MCF 10A (cell line): ENCODE measurements around the gene MRPS27. TPM values are rescaled to one million over a fixed set of nuclear protein-coding genes. Genes with fewer than 3 reads are reported as not detected.
A peak's percentile ranks its signal among the peaks of the same experiment; 100 is the strongest.

Experiments used
- BruUV-seq: library from RNA; stranded (reverse); fragments of 400-500 nt; replicated peaks from 2 replicates; lab custom pipeline; 2021; lab: Mats Ljungman, UMichigan
- CTCF ChIA-PET: fragments of 300-600 bp; sonication (Branson Sonifier 250); formaldehyde crosslinking; extraction: SDS; loops from one replicate; lab custom pipeline; 2021; ENCODE audit warnings: antibody characterized with exemption, inconsistent platforms; lab: Yijun Ruan, JAX
- POLR2A ChIA-PET: fragments of 300-600, 350-650 bp; sonication (Branson Sonifier 250); formaldehyde crosslinking; extraction: SDS; loops from one replicate; lab custom pipeline; 2020; ENCODE audit warnings: antibody characterized with exemption, inconsistent platforms; lab: Yijun Ruan, JAX
- DNase-seq: peaks from one replicate; pipeline ENCODE4 v3.0.0-alpha.2; 2018; ENCODE audit not compliant: unreplicated experiment
- H3K27ac Mint-ChIP-seq: one replicate; pipeline ENCODE4 v1.8.0; 2022; ENCODE audit warnings: mild to moderate bottlenecking, low read depth, mixed read lengths; ENCODE audit not compliant: unreplicated experiment
- H3K27me3 Mint-ChIP-seq: one replicate; pipeline ENCODE4 v1.8.0; 2022; ENCODE audit warnings: mixed read lengths; ENCODE audit not compliant: insufficient read depth, unreplicated experiment
- H3K36me3 Mint-ChIP-seq: one replicate; pipeline ENCODE4 v1.8.0; 2022; ENCODE audit warnings: mild to moderate bottlenecking, moderate library complexity, mixed read lengths; ENCODE audit not compliant: insufficient read depth, unreplicated experiment
- H3K4me1 Mint-ChIP-seq: one replicate; pipeline ENCODE4 v1.8.0; 2022; ENCODE audit warnings: mixed read lengths; ENCODE audit not compliant: insufficient read depth, unreplicated experiment
- H3K4me3 Mint-ChIP-seq: one replicate; pipeline ENCODE4 v1.8.0; 2022; ENCODE audit warnings: mild to moderate bottlenecking, moderate library complexity, mixed read lengths; ENCODE audit not compliant: unreplicated experiment
- H3K9me3 Mint-ChIP-seq: one replicate; pipeline ENCODE4 v1.8.0; 2022; ENCODE audit warnings: mixed read lengths; ENCODE audit not compliant: unreplicated experiment
- intact Hi-C: fragments of 100-400 bp; cut with micrococcal nuclease; formaldehyde crosslinking; loops from 2 replicates; pipeline ENCODE4 v1.14.1; 2022
- total RNA-seq: library from RNA; stranded (reverse); gene quantifications from 2 replicates; pipeline ENCODE4 v1.2.3, GENCODE V29; 2022
- TF ChIP-seq, protein P1 (sequence below): fragments of 200-600 bp; IDR thresholded peaks from one replicate; pipeline ENCODE4 v1.8.0; 2022; ENCODE audit warnings: antibody characterized with exemption, mild to moderate bottlenecking; ENCODE audit not compliant: unreplicated experiment

The MRPS27 gene
- total RNA-seq, 1 experiment from 2014 or later: 68.5 TPM

GRCh38 chr5:72347801-72348308, 27.8 kb upstream of the MRPS27 start:
- H3K36me3 Mint-ChIP-seq: peaks cover 32% of the 10 kb centered on the region
- DNase-seq: peak; percentile 91
- H3K9me3 Mint-ChIP-seq: no peaks in the 10 kb centered on the region
- intact Hi-C loops: no loop called here
- H3K4me3 Mint-ChIP-seq: peak overlapping the region; percentile 19
- TF ChIP-seq, protein P1, sequence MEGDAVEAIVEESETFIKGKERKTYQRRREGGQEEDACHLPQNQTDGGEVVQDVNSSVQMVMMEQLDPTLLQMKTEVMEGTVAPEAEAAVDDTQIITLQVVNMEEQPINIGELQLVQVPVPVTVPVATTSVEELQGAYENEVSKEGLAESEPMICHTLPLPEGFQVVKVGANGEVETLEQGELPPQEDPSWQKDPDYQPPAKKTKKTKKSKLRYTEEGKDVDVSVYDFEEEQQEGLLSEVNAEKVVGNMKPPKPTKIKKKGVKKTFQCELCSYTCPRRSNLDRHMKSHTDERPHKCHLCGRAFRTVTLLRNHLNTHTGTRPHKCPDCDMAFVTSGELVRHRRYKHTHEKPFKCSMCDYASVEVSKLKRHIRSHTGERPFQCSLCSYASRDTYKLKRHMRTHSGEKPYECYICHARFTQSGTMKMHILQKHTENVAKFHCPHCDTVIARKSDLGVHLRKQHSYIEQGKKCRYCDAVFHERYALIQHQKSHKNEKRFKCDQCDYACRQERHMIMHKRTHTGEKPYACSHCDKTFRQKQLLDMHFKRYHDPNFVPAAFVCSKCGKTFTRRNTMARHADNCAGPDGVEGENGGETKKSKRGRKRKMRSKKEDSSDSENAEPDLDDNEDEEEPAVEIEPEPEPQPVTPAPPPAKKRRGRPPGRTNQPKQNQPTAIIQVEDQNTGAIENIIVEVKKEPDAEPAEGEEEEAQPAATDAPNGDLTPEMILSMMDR: no peak
- H3K27me3 Mint-ChIP-seq: no peaks in the 10 kb centered on the region
- POLR2A ChIA-PET: interaction anchor here (0.6 to 2.0 kb wide), 15 partner anchors 9 to 1150 kb away, joined by 3 to 9 read pairs (median 3); partner anchors contain the start of genes BTF3, MRPS27 and PTCD2
- H3K27ac Mint-ChIP-seq: peak overlapping the region; percentile 83
- peaks cover 22% of the 10 kb centered on the region for H3K4me1 Mint-ChIP-seq
- TSS peak; percentile 45 for BruUV-seq
- CTCF ChIA-PET: interaction anchor here (0.5 to 1.6 kb wide), 4 partner anchors 51 to 760 kb away, joined by 3 to 8 read pairs (median 3); no protein-coding TSS in a partner anchor

DNA sequence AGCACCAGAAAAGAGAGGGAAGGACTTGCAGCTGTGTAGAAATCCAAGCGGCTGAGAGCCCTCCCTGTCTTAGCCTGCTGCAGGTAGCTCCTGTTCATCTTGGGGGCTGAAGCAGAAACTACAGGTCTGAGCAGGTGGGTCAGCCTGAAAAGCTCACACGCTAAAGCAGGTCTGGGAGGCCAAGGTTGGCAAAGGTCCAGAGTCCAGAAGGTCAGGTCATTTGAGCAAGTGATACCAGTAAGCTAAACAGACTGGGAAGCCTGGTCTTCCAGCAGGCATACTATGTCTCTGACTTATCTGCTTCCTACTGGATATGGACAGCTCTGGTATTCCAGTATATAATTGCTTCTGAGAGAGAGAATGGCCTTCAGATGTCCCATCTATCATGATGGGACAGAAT, 26.4 kb upstream of the MRPS27 start:
- intact Hi-C loops: no loop called here
- Mint-ChIP-seq H3K27ac (peak overlapping the region; percentile 83), H3K27me3 (no peaks in the 10 kb centered on the region), H3K4me1 (peaks cover 20% of the 10 kb centered on the region), H3K36me3 (peaks cover 32% of the 10 kb centered on the region), H3K4me3 (no peak overlapping the region), H3K9me3 (no peaks in the 10 kb centered on the region)
- CTCF ChIA-PET: no interaction called here
- no peak for DNase-seq
- TF ChIP-seq, protein P1: no peak
- POLR2A ChIA-PET: interaction anchor here (2.0 kb wide), 1 partner anchor 472 kb away, joined by 9 read pairs; no protein-coding TSS in a partner anchor
- BruUV-seq: no TSS peak

- POLR2A ChIA-PET: interaction anchor here (1.0 to 1.5 kb wide), 2 partner anchors 9 to 18 kb away, joined by 4 to 6 read pairs; partner anchors contain the start of genes MRPS27 and PTCD2
- intact Hi-C loops: no loop called here
Observed at GRCh38 chr5:72338689-72339209, 18.7 kb upstream of the MRPS27 start.

GRCh38 chr5:72337159-72337558, 17.1 kb upstream of the MRPS27 start:
- ChIA-PET CTCF (interaction anchor here (0.6 kb wide), 1 partner anchor 538 kb away, joined by 3 read pairs; no protein-coding TSS in a partner anchor), POLR2A (no interaction called here)
- DNase-seq: no peak
- TF ChIP-seq, protein P1: no peak
- Mint-ChIP-seq H3K27ac (no peak overlapping the region), H3K4me1 (no peaks in the 10 kb centered on the region), H3K9me3 (no peaks in the 10 kb centered on the region), H3K27me3 (no peaks in the 10 kb centered on the region), H3K36me3 (peaks cover 90% of the 10 kb centered on the region), H3K4me3 (no peak overlapping the region)
- no TSS peak for BruUV-seq
- intact Hi-C loops: no loop called here

More at GRCh38 chr5:72338689-72339209, 18.7 kb upstream of the MRPS27 start:
- Mint-ChIP-seq H3K4me3 (no peak overlapping the region), H3K4me1 (no peaks in the 10 kb centered on the region), H3K27me3 (no peaks in the 10 kb centered on the region), H3K9me3 (no peaks in the 10 kb centered on the region), H3K36me3 (peaks cover 87% of the 10 kb centered on the region), H3K27ac (no peak overlapping the region)
- BruUV-seq: no TSS peak
- TF ChIP-seq, protein P1: no peak
- no peak for DNase-seq
- CTCF ChIA-PET: interaction anchor here (1.1 kb wide), 3 partner anchors 17 to 187 kb away, joined by 3 read pairs; partner anchors contain the start of genes MRPS27 and PTCD2
